CD8-positive, alpha-beta memory T cell (primary cell): ENCODE results near the gene TRPC4AP. TPM values are rescaled to one million over a fixed set of nuclear protein-coding genes. Genes with fewer than 3 reads are reported as not detected.

Source experiments
- CTCF ChIA-PET: fragments of 350-600 bp; sonication (Branson Sonifier 250); formaldehyde crosslinking; loops from one replicate; lab custom pipeline; 2021; ENCODE audit warnings: antibody characterized with exemption; lab: Charles Lee
- POLR2A ChIA-PET: fragments of 350-600 bp; sonication (Branson Sonifier 250); formaldehyde crosslinking; loops from one replicate; lab custom pipeline; 2021; ENCODE audit warnings: antibody characterized with exemption; lab: Charles Lee
- DNase-seq, 5 donors: peaks; one replicate each; pipeline versions ENCODE4 v3.0.0 to v3.0.0-alpha.2; 2020 to 2022; ENCODE audit warnings: mixed read lengths in 1 of 5
- H3K27ac ChIP-seq: one replicate; pipeline ENCODE4 v1.7.0; 2013; ENCODE audit warnings: low read depth, mild to moderate bottlenecking, low read length, moderate library complexity
- H3K27me3 ChIP-seq: 2 replicates; pipeline ENCODE4 v1.7.0; 2013; ENCODE audit warnings: low read length, mild to moderate bottlenecking; ENCODE audit not compliant: insufficient read depth, poor library complexity, severe bottlenecking
- H3K36me3 ChIP-seq: 2 replicates; pipeline ENCODE4 v1.7.0; 2013; ENCODE audit warnings: mild to moderate bottlenecking, low read length, moderate library complexity; ENCODE audit not compliant: insufficient read depth
- H3K4me1 ChIP-seq: 2 replicates; pipeline ENCODE4 v1.7.0; 2013; ENCODE audit warnings: mild to moderate bottlenecking, low read length, moderate library complexity; ENCODE audit not compliant: insufficient read depth
- H3K4me3 ChIP-seq: 2 replicates; pipeline ENCODE4 v1.7.0; 2013; ENCODE audit warnings: mild to moderate bottlenecking, low read length
- H3K9me3 ChIP-seq: 2 replicates; pipeline ENCODE4 v1.7.0; 2013; ENCODE audit warnings: mild to moderate bottlenecking, low read length
- H3K27ac Mint-ChIP-seq, 8 donors: one replicate each; pipeline ENCODE4 v1.8.0; 2020 to 2021; ENCODE audit warnings: mixed read lengths in 8 of 8, mild to moderate bottlenecking in 6 of 8, inconsistent platforms in 3 of 8, moderate library complexity in 3 of 8
- H3K27me3 Mint-ChIP-seq, 2 donors: one replicate each; pipeline ENCODE4 v1.8.0; 2020 to 2021; ENCODE audit warnings: mixed read lengths in 2 of 2, mild to moderate bottlenecking in 1 of 2, moderate library complexity in 1 of 2
- H3K36me3 Mint-ChIP-seq, 3 donors: one replicate each; pipeline ENCODE4 v1.8.0; 2020 to 2021; ENCODE audit warnings: mixed read lengths in 3 of 3, inconsistent platforms in 1 of 3, mild to moderate bottlenecking in 1 of 3
- H3K4me1 Mint-ChIP-seq, 3 donors: one replicate each; pipeline ENCODE4 v1.8.0; 2020 to 2021; ENCODE audit warnings: mixed read lengths in 3 of 3, inconsistent platforms in 1 of 3, mild to moderate bottlenecking in 1 of 3
- H3K4me3 Mint-ChIP-seq, 7 donors: one replicate each; pipeline ENCODE4 v1.8.0; 2020 to 2021; ENCODE audit warnings: mixed read lengths in 7 of 7, mild to moderate bottlenecking in 6 of 7, moderate library complexity in 4 of 7, inconsistent platforms in 2 of 7
- H3K9me3 Mint-ChIP-seq, 5 donors: one replicate each; pipeline ENCODE4 v1.8.0; 2020 to 2022; ENCODE audit warnings: mixed read lengths in 5 of 5, mild to moderate bottlenecking in 3 of 5, moderate library complexity in 2 of 5, inconsistent platforms in 1 of 5
- polyA plus RNA-seq: library from polyadenylated mRNA; unstranded; fragments of 300-500 nt; fragmentation: Illumina TruSeq; gene quantifications from one replicate; pipeline ENCODE4 v1.2.3, GENCODE V29; 2021
- total RNA-seq, 2 experiments: library from RNA; stranded (reverse); gene quantifications; one replicate each; pipeline ENCODE4 v1.2.3, GENCODE V29; 2021

Gene TRPC4AP
- total and polyA plus RNA-seq, 3 experiments from 2014 or later: 51.2 to 59.8 (median 53.4) TPM

DNA sequence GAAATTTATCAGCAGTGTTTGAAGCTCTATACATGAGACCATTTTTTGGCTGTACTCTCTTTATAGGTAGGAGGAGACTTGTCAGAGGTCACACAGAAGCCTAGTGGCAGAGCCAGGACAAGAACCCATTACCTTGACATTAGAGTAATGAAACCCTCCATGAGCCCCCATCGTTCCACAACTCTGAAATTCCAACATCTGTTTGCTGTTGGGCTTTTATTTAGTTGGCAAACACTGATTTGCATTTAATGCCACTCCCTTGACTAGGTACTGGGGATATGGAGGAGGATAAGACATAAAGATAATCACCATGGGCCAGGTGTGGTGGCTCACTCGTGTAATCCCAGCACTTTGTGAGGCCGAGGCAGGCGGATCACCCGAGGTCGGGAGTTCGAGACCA lies 138.6 kb downstream of the TRPC4AP start:
- Histone ChIP-seq H3K27me3 (no peaks in the 10 kb centered on the region), H3K9me3 (no peaks in the 10 kb centered on the region), H3K4me3 (no peak overlapping the region), H3K36me3 (no peaks in the 10 kb centered on the region), H3K4me1 (peaks cover 13% of the 10 kb centered on the region), H3K27ac (no peak overlapping the region)
- H3K27me3 Mint-ChIP-seq: peaks cover 0 to 2% of the 10 kb centered on the region in 2 donors
- no peak for DNase-seq
- ChIA-PET POLR2A (no interaction called here), CTCF (no interaction called here)
- H3K36me3 Mint-ChIP-seq: peaks cover 0 to 27% (median 1%) of the 10 kb centered on the region in 3 donors
- peaks cover 25 to 34% (median 34%) of the 10 kb centered on the region in 3 donors for H3K4me1 Mint-ChIP-seq
- H3K9me3 Mint-ChIP-seq: no peaks in the 10 kb centered on the region
- H3K27ac Mint-ChIP-seq: peak overlapping the region in 5 of 8 donors; percentile 1 to 85 (median 47)
- H3K4me3 Mint-ChIP-seq: peak overlapping the region in 5 of 7 donors; percentile 5 to 92 (median 38)

DNA sequence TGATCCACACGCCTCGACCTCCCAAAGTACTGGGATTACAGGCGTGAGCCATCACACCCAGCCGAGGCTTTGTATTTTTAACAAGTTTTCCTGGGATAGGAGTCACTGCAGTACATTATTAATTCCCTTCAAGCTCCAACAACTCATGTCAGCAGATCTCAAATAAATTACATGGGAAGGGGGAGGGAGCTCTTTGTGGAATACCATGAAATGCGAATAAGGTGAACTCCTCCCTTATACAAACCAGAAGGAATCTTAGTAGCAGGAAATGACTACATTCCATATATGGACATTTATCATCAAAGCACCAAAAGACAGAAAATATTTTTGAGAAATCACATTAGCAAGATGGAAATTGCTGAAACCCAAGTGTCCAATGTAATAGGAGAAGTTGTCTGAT lies 139.9 kb downstream of the TRPC4AP start:
- CTCF ChIA-PET: no interaction called here
- peaks cover 25 to 34% (median 34%) of the 10 kb centered on the region in 3 donors for H3K4me1 Mint-ChIP-seq
- no peak overlapping the region for H3K4me3 ChIP-seq
- H3K9me3 Mint-ChIP-seq: no peaks in the 10 kb centered on the region
- peaks cover 13% of the 10 kb centered on the region for H3K4me1 ChIP-seq
- no peaks in the 10 kb centered on the region for H3K9me3 ChIP-seq
- H3K4me3 Mint-ChIP-seq: peak overlapping the region in 1 of 7 donors; percentile 48
- H3K27ac ChIP-seq: no peak overlapping the region
- H3K27me3 ChIP-seq: no peaks in the 10 kb centered on the region
- peak overlapping the region in 1 of 8 donors; percentile 43 for H3K27ac Mint-ChIP-seq
- no peak for DNase-seq
- H3K27me3 Mint-ChIP-seq: peaks cover 0 to 2% of the 10 kb centered on the region in 2 donors
- H3K36me3 ChIP-seq: no peaks in the 10 kb centered on the region
- POLR2A ChIA-PET: no interaction called here
- peaks cover 0 to 31% (median 5%) of the 10 kb centered on the region in 3 donors for H3K36me3 Mint-ChIP-seq

Other genes with a start within 250 kb of the TRPC4AP start
- gene GGT7, start 220.0 kb downstream of the TRPC4AP start, total RNA-seq: 1 to 10 TPM; 8.2 to 10.0 TPM
- 1.7 TPM for gene GGT7, start 220.0 kb downstream of the TRPC4AP start, polyA plus RNA-seq
- 1 to 10 TPM; 6.0 to 7.2 TPM for gene ACSS2, start 216.2 kb downstream of the TRPC4AP start, total RNA-seq
- 5.3 TPM for gene ACSS2, start 216.2 kb downstream of the TRPC4AP start, polyA plus RNA-seq
- 10 to 100 TPM; 63.0 to 65.2 TPM for gene GSS, start 137.0 kb downstream of the TRPC4AP start, total RNA-seq
- 38.8 TPM for gene GSS, start 137.0 kb downstream of the TRPC4AP start, polyA plus RNA-seq
- gene MYH7B, start 136.9 kb downstream of the TRPC4AP start, total RNA-seq: under 1 TPM; 0.16 to 0.48 TPM
- 0.26 TPM for gene MYH7B, start 136.9 kb downstream of the TRPC4AP start, polyA plus RNA-seq
- gene EDEM2, start 54.5 kb upstream of the TRPC4AP start, total RNA-seq: 10 to 100 TPM; 19.3 to 20.1 TPM
- gene EDEM2, start 54.5 kb upstream of the TRPC4AP start, polyA plus RNA-seq: 48.4 TPM
- 1 to 10 TPM; 2.6 to 2.7 TPM for gene PROCR, start 79.3 kb upstream of the TRPC4AP start, total RNA-seq
- gene PROCR, start 79.3 kb upstream of the TRPC4AP start, polyA plus RNA-seq: 10.7 TPM
- gene MMP24, start 133.9 kb upstream of the TRPC4AP start, total RNA-seq: under 1 TPM in 1 of 2 experiments, not detected in 1; 0.07 TPM
- gene MMP24, start 133.9 kb upstream of the TRPC4AP start, polyA plus RNA-seq: 0.18 TPM
- gene MMP24OS, start 185.3 kb upstream of the TRPC4AP start, total RNA-seq: 10 to 100 TPM; 36.5 to 36.6 TPM
- gene MMP24OS, start 185.3 kb upstream of the TRPC4AP start, polyA plus RNA-seq: 14.0 TPM
- gene EIF6, start 192.0 kb upstream of the TRPC4AP start, total RNA-seq: 100 to 1,000 TPM; 204 to 207 TPM
- gene EIF6, start 192.0 kb upstream of the TRPC4AP start, polyA plus RNA-seq: 171 TPM
- gene FAM83C, start 199.6 kb upstream of the TRPC4AP start, total RNA-seq: not detected
- not detected for gene FAM83C, start 199.6 kb upstream of the TRPC4AP start, polyA plus RNA-seq